KMS-11 (cell line): ENCODE measurements around the gene GTF2A2.

ENCODE experiments used
- H2AFZ ChIP-seq: fragments of 200-600 bp; sonication (generic); 2 replicates; pipeline ENCODE4 v1.6.1; 2016; ENCODE audit warnings: antibody characterized with exemption, mixed run types, low read depth
- H3K27ac ChIP-seq: fragments of 200-600 bp; sonication (generic); 2 replicates; pipeline ENCODE4 v1.6.1; 2016; ENCODE audit warnings: mild to moderate bottlenecking, mixed run types
- H3K27me3 ChIP-seq: fragments of 200-600 bp; sonication (generic); 2 replicates; pipeline ENCODE4 v1.6.1; 2017; ENCODE audit warnings: mild to moderate bottlenecking, low read depth, mixed run types, moderate library complexity; ENCODE audit not compliant: insufficient read depth
- H3K36me3 ChIP-seq: fragments of 200-600 bp; sonication (generic); 2 replicates; pipeline ENCODE4 v1.6.1; 2017; ENCODE audit warnings: mild to moderate bottlenecking, mixed run types; ENCODE audit not compliant: insufficient read depth
- H3K4me1 ChIP-seq: fragments of 200-600 bp; sonication (generic); 2 replicates; pipeline ENCODE4 v1.6.1; 2016; ENCODE audit warnings: mild to moderate bottlenecking, low read depth, mixed run types; ENCODE audit not compliant: poor library complexity, severe bottlenecking
- H3K4me2 ChIP-seq: fragments of 200-600 bp; sonication (generic); 2 replicates; pipeline ENCODE4 v1.7.0; 2016; ENCODE audit warnings: mild to moderate bottlenecking, mixed run types
- H3K4me3 ChIP-seq: fragments of 200-600 bp; sonication (generic); IDR thresholded peaks from 2 replicates; pipeline ENCODE4 v1.6.1; 2017; ENCODE audit warnings: low read depth, low read length, mixed read lengths; ENCODE audit not compliant: insufficient read depth
- H3K79me2 ChIP-seq: fragments of 200-600 bp; sonication (generic); 2 replicates; pipeline ENCODE4 v1.6.1; 2016; ENCODE audit warnings: low read depth, mixed run types; ENCODE audit not compliant: insufficient read depth
- H3K9ac ChIP-seq: fragments of 200-600 bp; sonication (generic); 2 replicates; pipeline ENCODE4 v1.6.1; 2016; ENCODE audit warnings: mild to moderate bottlenecking, mixed run types
- H4K20me1 ChIP-seq: fragments of 200-600 bp; sonication (generic); 2 replicates; pipeline ENCODE4 v1.6.1; 2016; ENCODE audit warnings: mild to moderate bottlenecking, mixed run types; ENCODE audit not compliant: insufficient read depth
- TF ChIP-seq, protein P1 (sequence below): fragments of 200-600 bp; sonication (generic); conservative IDR thresholded peaks from 2 replicates; pipeline ENCODE4 v1.6.1; 2017; ENCODE audit warnings: low read depth, mild to moderate bottlenecking, antibody characterized with exemption, low read length, moderate library complexity, mixed read lengths

The GTF2A2 gene

DNA sequence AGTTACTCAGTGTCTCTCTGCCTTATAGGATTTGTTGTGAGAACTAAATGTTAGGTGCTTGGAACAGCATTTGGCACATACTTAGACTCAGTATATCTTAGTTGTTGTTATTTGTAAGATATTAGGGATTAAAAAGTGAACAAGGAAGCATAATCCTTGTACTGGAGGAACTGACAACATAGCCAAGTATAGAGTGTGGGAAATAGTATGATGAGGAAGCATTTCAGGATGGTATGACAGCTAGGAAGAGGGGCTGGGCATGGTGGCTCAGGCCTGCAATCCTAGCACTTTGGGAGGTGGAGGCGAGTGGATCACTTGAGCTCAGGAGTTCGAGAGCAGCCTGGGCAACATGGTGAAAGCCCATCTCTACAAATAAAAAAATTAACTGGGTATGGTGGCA lies 62.3 kb downstream of the GTF2A2 start:
- Histone ChIP-seq H3K36me3 (no peaks in the 10 kb centered on the region), H3K79me2 (no peaks in the 10 kb centered on the region), H3K27ac (no peak overlapping the region), H4K20me1 (no peaks in the 10 kb centered on the region), H3K9ac (no peak overlapping the region), H3K27me3 (no peaks in the 10 kb centered on the region), H3K4me1 (no peaks in the 10 kb centered on the region), H3K4me2 (no peak overlapping the region), H2AFZ (no peak overlapping the region), H3K4me3 (no peak overlapping the region)
- TF ChIP-seq, protein P1, sequence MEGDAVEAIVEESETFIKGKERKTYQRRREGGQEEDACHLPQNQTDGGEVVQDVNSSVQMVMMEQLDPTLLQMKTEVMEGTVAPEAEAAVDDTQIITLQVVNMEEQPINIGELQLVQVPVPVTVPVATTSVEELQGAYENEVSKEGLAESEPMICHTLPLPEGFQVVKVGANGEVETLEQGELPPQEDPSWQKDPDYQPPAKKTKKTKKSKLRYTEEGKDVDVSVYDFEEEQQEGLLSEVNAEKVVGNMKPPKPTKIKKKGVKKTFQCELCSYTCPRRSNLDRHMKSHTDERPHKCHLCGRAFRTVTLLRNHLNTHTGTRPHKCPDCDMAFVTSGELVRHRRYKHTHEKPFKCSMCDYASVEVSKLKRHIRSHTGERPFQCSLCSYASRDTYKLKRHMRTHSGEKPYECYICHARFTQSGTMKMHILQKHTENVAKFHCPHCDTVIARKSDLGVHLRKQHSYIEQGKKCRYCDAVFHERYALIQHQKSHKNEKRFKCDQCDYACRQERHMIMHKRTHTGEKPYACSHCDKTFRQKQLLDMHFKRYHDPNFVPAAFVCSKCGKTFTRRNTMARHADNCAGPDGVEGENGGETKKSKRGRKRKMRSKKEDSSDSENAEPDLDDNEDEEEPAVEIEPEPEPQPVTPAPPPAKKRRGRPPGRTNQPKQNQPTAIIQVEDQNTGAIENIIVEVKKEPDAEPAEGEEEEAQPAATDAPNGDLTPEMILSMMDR = no peak

DNA sequence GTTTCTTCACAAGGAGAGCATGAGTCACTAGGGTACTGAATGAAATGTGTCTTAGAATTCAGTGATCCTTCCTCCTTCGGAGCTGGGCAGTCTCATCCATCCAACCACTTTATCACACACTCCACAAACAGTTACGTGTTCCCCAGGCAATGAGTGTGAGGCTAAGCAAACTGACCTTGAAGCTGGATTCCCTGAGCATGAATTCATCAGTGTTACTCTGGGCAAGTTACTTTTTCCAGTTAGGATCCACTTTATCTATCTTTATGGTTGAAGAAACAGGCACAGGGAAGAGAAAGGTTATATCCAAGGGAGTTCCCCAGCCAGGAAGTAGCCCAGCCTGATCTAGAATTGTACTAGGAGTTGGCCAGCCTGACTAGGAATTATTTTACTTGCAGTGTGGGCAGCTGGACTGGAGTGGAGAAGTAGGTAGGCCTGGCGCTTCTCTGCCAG lies 62.8 kb downstream of the GTF2A2 start:
- Histone ChIP-seq H3K9ac (no peak overlapping the region), H3K4me1 (no peaks in the 10 kb centered on the region), H3K79me2 (no peaks in the 10 kb centered on the region), H3K4me2 (no peak overlapping the region), H3K36me3 (no peaks in the 10 kb centered on the region), H3K4me3 (no peak overlapping the region), H2AFZ (no peak overlapping the region), H3K27ac (no peak overlapping the region), H3K27me3 (no peaks in the 10 kb centered on the region), H4K20me1 (no peaks in the 10 kb centered on the region)
- TF ChIP-seq, protein P1 = no peak

DNA sequence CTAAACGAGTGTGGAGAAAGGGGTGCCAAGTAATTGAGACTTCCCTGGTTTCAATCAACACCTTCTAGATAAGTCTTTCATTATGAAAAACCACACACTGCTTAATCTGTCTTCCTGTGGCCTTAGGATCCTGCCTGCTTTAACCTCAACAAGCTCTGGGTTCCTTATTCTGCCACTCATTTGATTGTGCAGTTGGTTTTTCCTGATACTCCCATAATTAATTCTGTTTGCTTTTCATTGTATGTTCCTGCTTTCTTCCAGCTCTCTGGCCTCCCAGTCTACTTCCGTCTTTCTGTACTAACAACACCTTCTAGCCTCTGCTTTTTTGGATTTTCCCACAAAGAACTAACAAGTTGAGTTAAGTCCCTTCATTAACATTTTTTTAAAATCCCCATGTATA lies 66.0 kb downstream of the GTF2A2 start:
- H4K20me1 ChIP-seq = no peaks in the 10 kb centered on the region
- TF ChIP-seq, protein P1 = no peak
- H3K4me2 ChIP-seq = no peak overlapping the region
- no peak overlapping the region for H3K27ac ChIP-seq
- no peaks in the 10 kb centered on the region for H3K36me3 ChIP-seq
- H3K4me1 ChIP-seq = peaks cover 8% of the 10 kb centered on the region
- no peaks in the 10 kb centered on the region for H3K79me2 ChIP-seq
- H3K4me3 ChIP-seq = no peak overlapping the region
- no peak overlapping the region for H2AFZ ChIP-seq
- no peak overlapping the region for H3K9ac ChIP-seq
- no peaks in the 10 kb centered on the region for H3K27me3 ChIP-seq

DNA sequence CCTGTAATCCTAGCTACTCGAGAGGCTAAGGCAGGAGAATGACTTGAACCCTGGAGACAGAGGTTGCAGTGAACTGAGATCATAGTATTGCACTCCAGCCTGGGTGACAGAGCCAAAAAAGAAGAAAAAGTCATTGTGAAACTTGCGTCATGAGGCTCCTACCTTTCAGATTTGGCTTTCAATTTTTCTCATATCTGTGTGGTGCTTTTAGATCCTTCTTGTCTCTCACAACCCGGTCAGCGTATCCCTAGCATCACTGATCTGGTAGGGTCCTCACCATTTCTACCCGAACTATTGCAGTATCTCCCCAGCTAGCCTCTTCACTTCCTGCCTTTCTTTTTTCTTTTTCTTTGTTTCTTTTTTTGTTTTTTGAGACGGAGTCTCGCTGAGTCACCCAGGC lies 67.3 kb downstream of the GTF2A2 start:
- no peaks in the 10 kb centered on the region for H3K27me3 ChIP-seq
- no peak overlapping the region for H3K4me2 ChIP-seq
- no peak overlapping the region for H3K4me3 ChIP-seq
- TF ChIP-seq, protein P1 = no peak
- no peak overlapping the region for H2AFZ ChIP-seq
- H4K20me1 ChIP-seq = no peaks in the 10 kb centered on the region
- H3K27ac ChIP-seq = no peak overlapping the region
- H3K4me1 ChIP-seq = peaks cover 8% of the 10 kb centered on the region
- H3K79me2 ChIP-seq = no peaks in the 10 kb centered on the region
- no peak overlapping the region for H3K9ac ChIP-seq
- no peaks in the 10 kb centered on the region for H3K36me3 ChIP-seq
